HG03558 (cell line): ENCODE data around the gene MCTP1.

Experiments used
- ATAC-seq: cut with Tn5 transposase; IDR thresholded peaks from one replicate; pipeline ENCODE4 v1.9.1; 2021; ENCODE audit warnings: moderate number of reproducible peaks; ENCODE audit not compliant: unreplicated experiment; ENCODE audit errors: extremely low read depth

Gene MCTP1

GRCh38 chr5:95081982-95082381 is 202.9 kb downstream of the MCTP1 start:
- no peak for ATAC-seq

- ATAC-seq: peak; percentile 94
Measured at GRCh38 chr5:95081500-95081960, 203.4 kb downstream of the MCTP1 start.

GRCh38 chr5:95080441-95080840 is 204.5 kb downstream of the MCTP1 start:
- ATAC-seq: no peak

GRCh38 chr5:95080030-95080429 is 204.9 kb downstream of the MCTP1 start:
- no peak for ATAC-seq

GRCh38 chr5:95078868-95079267 is 206.0 kb downstream of the MCTP1 start:
- ATAC-seq: no peak

GRCh38 chr5:95076395-95077185 is 208.3 kb downstream of the MCTP1 start:
- no peak for ATAC-seq

- no peak for ATAC-seq
Measured at GRCh38 chr5:95075111-95075510, 209.8 kb downstream of the MCTP1 start.

GRCh38 chr5:95072281-95072680 is 212.6 kb downstream of the MCTP1 start:
- no peak for ATAC-seq

- ATAC-seq: no peak
Measured at GRCh38 chr5:95070866-95071265, 214.0 kb downstream of the MCTP1 start.

- no peak for ATAC-seq
Measured at GRCh38 chr5:95070453-95070852, 214.4 kb downstream of the MCTP1 start.

GRCh38 chr5:95069948-95070347 is 214.9 kb downstream of the MCTP1 start:
- no peak for ATAC-seq

- no peak for ATAC-seq
Measured at GRCh38 chr5:95069021-95069420, 215.9 kb downstream of the MCTP1 start.

- no peak for ATAC-seq
Measured at GRCh38 chr5:95068289-95068910, 216.5 kb downstream of the MCTP1 start.

- no peak for ATAC-seq
Measured at GRCh38 chr5:95066048-95066447, 218.8 kb downstream of the MCTP1 start.

- ATAC-seq: no peak
Measured at GRCh38 chr5:95063492-95063891, 221.4 kb downstream of the MCTP1 start.

GRCh38 chr5:95060098-95060497 is 224.8 kb downstream of the MCTP1 start:
- ATAC-seq: no peak

- ATAC-seq: no peak
Measured at GRCh38 chr5:95059636-95060035, 225.3 kb downstream of the MCTP1 start.

GRCh38 chr5:95057615-95058014 is 227.3 kb downstream of the MCTP1 start:
- ATAC-seq: no peak

GRCh38 chr5:95053253-95053652 is 231.6 kb downstream of the MCTP1 start:
- ATAC-seq: no peak

- ATAC-seq: no peak
Measured at GRCh38 chr5:95050708-95051107, 234.2 kb downstream of the MCTP1 start.

GRCh38 chr5:95048628-95049027 is 236.3 kb downstream of the MCTP1 start:
- no peak for ATAC-seq
